AG04450 (cell line): ENCODE data around the gene DNPEP. TPM values are rescaled to one million over a fixed set of nuclear protein-coding genes. Genes with fewer than 3 reads are reported as not detected.

ENCODE experiments used
- CTCF ChIA-PET: fragments of 300-600, 350-600 bp; formaldehyde crosslinking; extraction: SDS; loops from one replicate; lab custom pipeline; 2022; ENCODE audit warnings: antibody characterized with exemption, inconsistent platforms; lab: Charles Lee
- POLR2A ChIA-PET: fragments of 350-600 bp; formaldehyde crosslinking; extraction: SDS; loops from one replicate; lab custom pipeline; 2021; ENCODE audit warnings: antibody characterized with exemption, inconsistent platforms; lab: Yijun Ruan, JAX
- DNase-seq: peaks from one replicate; pipeline ENCODE4 v3.0.0-alpha.2; 2011; ENCODE audit warnings: low read depth, low spot score
- H3K27ac ChIP-seq: one replicate; pipeline ENCODE4 v1.5.1; 2012; ENCODE audit warnings: low read depth, low read length, control low read depth
- H3K27me3 ChIP-seq: one replicate; pipeline ENCODE4 v1.6.0; 2012; ENCODE audit warnings: low read length; ENCODE audit not compliant: control insufficient read depth, insufficient read depth
- H3K4me3 ChIP-seq: 2 replicates; pipeline ENCODE4 v1.5.1; 2011; ENCODE audit warnings: mild to moderate bottlenecking, low read depth, low read length, control low read depth
- H3K9me3 ChIP-seq: 2 replicates; pipeline ENCODE4 v1.5.1; 2012; ENCODE audit warnings: low read length; ENCODE audit not compliant: control insufficient read depth, insufficient read depth
- polyA plus RNA-seq: library from polyadenylated mRNA; depleted of rRNA; stranded (reverse); fragments of >200 nt; gene quantifications from 2 replicates; pipeline ENCODE4 v1.2.3, GENCODE V29; 2011; rRNA removed
- small RNA-seq: library from RNA; depleted of rRNA; stranded (forward); fragments of <200 nt; gene quantifications from one replicate; pipeline ENCODE3, GENCODE V24; 2012; ENCODE audit warnings: low read depth; ENCODE audit not compliant: insufficient read length
- TF ChIP-seq, protein P1 (sequence below): IDR thresholded peaks from 2 replicates; pipeline ENCODE4 v1.5.1; 2011; ENCODE audit warnings: low read depth, low read length, control low read depth, inconsistent platforms

The DNPEP gene
- polyA plus RNA-seq, 1 experiment, result 41.5 TPM

DNA sequence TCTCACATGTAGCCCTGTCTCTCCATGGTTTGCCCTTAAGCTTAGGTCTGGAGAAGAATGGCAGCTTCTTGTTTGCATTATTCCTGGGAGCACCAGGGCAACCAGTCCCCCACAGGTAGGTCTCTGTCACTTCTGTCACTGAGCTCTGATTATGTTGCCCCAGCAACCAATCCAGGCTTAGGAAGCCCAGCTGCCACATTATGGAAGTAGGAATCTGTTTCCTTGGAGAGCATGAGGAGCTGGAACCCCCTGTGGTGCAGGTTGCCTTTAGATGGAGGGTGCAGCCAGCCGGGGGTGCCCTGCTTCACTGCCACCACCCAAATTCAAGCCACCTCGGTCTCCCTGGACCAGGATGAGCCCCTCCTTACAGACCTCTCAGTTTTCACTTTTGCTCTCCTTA, 60.0 kb downstream of the DNPEP start:
- H3K4me3 ChIP-seq, result no peak overlapping the region
- no peak for DNase-seq
- H3K9me3 ChIP-seq, result peaks cover 5% of the 10 kb centered on the region; the same call in 1 of the 2 replicates
- no peak overlapping the region for H3K27ac ChIP-seq
- H3K27me3 ChIP-seq, result peaks cover 53% of the 10 kb centered on the region
- ChIA-PET CTCF (no interaction called here), POLR2A (interaction anchor here (0.6 kb wide), 1 partner anchor 138 kb away, joined by 3 read pairs; no protein-coding TSS in a partner anchor)
- TF ChIP-seq, protein P1, sequence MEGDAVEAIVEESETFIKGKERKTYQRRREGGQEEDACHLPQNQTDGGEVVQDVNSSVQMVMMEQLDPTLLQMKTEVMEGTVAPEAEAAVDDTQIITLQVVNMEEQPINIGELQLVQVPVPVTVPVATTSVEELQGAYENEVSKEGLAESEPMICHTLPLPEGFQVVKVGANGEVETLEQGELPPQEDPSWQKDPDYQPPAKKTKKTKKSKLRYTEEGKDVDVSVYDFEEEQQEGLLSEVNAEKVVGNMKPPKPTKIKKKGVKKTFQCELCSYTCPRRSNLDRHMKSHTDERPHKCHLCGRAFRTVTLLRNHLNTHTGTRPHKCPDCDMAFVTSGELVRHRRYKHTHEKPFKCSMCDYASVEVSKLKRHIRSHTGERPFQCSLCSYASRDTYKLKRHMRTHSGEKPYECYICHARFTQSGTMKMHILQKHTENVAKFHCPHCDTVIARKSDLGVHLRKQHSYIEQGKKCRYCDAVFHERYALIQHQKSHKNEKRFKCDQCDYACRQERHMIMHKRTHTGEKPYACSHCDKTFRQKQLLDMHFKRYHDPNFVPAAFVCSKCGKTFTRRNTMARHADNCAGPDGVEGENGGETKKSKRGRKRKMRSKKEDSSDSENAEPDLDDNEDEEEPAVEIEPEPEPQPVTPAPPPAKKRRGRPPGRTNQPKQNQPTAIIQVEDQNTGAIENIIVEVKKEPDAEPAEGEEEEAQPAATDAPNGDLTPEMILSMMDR, result no peak

DNA sequence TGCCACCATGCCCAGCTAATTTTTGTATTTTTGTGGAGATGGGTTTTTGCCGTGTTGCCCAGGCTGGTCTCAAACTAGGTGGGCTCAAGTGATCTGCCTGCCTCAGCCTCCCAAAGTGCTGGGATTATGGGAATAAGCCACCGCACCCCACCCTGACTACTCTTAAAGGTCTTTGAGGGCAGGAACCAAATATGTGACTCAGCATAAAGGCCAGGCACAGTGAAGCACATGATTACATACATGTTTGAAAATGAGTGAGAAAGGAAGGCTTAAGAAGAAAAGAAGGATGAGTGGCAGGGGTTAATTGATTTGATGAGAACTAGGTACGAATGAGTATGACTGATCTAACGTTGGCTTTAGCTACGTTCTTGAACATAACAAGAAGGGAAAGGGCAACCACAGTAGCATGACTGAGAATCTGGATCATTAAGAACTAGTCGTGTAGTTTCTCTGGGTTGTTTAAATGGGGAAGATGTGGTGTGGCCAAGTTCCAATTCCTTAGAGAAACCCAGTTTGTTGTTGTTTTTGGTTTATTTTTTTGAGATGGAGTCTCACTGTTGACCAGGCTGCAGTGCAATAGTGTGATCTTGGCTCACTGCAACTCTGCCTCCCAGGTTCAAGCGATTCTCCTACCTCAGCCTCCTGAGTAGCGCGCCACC, 61.9 kb downstream of the DNPEP start:
- CTCF ChIA-PET, result no interaction called here
- H3K27ac ChIP-seq, result no peak overlapping the region
- DNase-seq, result no peak
- TF ChIP-seq, protein P1, result no peak
- peaks cover 44% of the 10 kb centered on the region for H3K27me3 ChIP-seq
- H3K9me3 ChIP-seq, result no peaks in the 10 kb centered on the region
- no peak overlapping the region for H3K4me3 ChIP-seq
- POLR2A ChIA-PET, result no interaction called here

DNA sequence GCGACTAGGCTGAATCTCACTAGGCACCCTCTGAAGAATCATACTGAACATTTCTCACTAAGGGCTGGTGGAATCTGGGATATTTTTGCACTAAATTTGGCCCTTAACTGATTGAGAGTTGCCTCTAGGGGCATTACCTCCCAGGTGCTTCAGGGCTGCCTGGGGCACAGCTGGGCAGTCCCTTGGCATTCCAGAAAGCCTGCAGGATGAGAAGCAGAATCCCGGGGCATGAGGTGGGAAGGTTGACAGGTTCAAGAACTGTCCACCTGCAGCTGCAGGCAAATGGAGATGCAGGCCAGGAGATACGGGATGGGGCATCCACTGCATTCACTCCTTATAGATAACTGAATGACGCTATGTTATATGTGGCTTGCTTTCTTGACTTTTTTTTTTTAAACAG, 62.6 kb downstream of the DNPEP start:
- H3K27ac ChIP-seq, result no peak overlapping the region
- POLR2A ChIA-PET, result no interaction called here
- peaks cover 41% of the 10 kb centered on the region for H3K27me3 ChIP-seq
- no peak for DNase-seq
- TF ChIP-seq, protein P1, result no peak
- no peak overlapping the region for H3K4me3 ChIP-seq
- CTCF ChIA-PET, result no interaction called here
- H3K9me3 ChIP-seq, result no peaks in the 10 kb centered on the region

DNA sequence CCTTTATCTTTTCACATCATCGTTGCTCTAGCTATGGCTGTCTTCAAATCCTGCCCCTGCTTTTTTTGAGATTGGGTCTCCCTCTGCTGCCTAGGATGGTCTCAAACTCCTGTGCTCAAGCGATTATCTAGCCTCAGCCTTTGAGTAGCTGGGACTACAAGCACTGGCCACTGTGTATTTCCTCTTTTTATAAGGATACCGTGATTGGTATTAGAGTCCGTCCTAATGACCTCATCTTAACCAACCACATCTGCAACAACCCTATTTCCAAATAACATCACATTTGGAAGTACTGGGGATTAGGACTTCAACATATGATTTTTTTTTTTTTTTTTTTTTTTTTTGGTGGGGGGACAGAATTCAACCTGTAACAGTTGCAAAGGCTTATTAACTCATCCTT, 64.3 kb downstream of the DNPEP start:
- peaks cover 32% of the 10 kb centered on the region for H3K27me3 ChIP-seq
- TF ChIP-seq, protein P1, result no peak
- H3K4me3 ChIP-seq, result no peak overlapping the region
- H3K27ac ChIP-seq, result no peak overlapping the region
- DNase-seq, result no peak
- CTCF ChIA-PET, result interaction anchor here (1.9 kb wide), 1 partner anchor 28 kb away, joined by 9 read pairs; no protein-coding TSS in a partner anchor
- H3K9me3 ChIP-seq, result no peaks in the 10 kb centered on the region
- POLR2A ChIA-PET, result no interaction called here

Small RNA genes within 50 kb of the gene (small RNA-seq; reads per million reads assigned to genes)
- gene AC053503.3, result not detected

Other genes starting within 250 kb of the DNPEP start
- 21.9 and 22.9 TPM in 2 replicates for gene NHEJ1, start 227.1 kb downstream of the DNPEP start, polyA plus RNA-seq
- gene SLC23A3, start 217.9 kb downstream of the DNPEP start, polyA plus RNA-seq, result 0.26 and 0.53 TPM in 2 replicates
- gene CNPPD1, start 211.0 kb downstream of the DNPEP start, polyA plus RNA-seq, result 28.0 and 29.9 TPM in 2 replicates
- gene RETREG2, start 209.6 kb downstream of the DNPEP start, polyA plus RNA-seq, result 71.7 and 78.7 TPM in 2 replicates
- gene ZFAND2B, start 181.1 kb downstream of the DNPEP start, polyA plus RNA-seq, result 24.5 and 29.6 TPM in 2 replicates
- gene ABCB6, start 169.0 kb downstream of the DNPEP start, polyA plus RNA-seq, result 20.9 and 22.2 TPM in 2 replicates
- 81.0 and 84.3 TPM in 2 replicates for gene ATG9A, start 158.3 kb downstream of the DNPEP start, polyA plus RNA-seq
- 20.3 and 22.0 TPM in 2 replicates for gene ANKZF1, start 158.1 kb downstream of the DNPEP start, polyA plus RNA-seq
- 8.8 and 9.6 TPM in 2 replicates for gene GLB1L, start 142.5 kb downstream of the DNPEP start, polyA plus RNA-seq
- gene STK16, start 142.4 kb downstream of the DNPEP start, polyA plus RNA-seq, result 33.9 and 36.6 TPM in 2 replicates
- gene TUBA4B, start 134.7 kb downstream of the DNPEP start, polyA plus RNA-seq, result not detected in 2 replicates
- 22.4 and 22.6 TPM in 2 replicates for gene TUBA4A, start 134.0 kb downstream of the DNPEP start, polyA plus RNA-seq
- 40.6 and 41.1 TPM in 2 replicates for gene DNAJB2, start 108.5 kb downstream of the DNPEP start, polyA plus RNA-seq
- 11.7 and 15.1 TPM in 2 replicates for gene PTPRN, start 78.5 kb downstream of the DNPEP start, polyA plus RNA-seq
- gene RESP18, start 55.2 kb downstream of the DNPEP start, polyA plus RNA-seq, result not detected in 2 replicates
- gene DES, start 30.5 kb upstream of the DNPEP start, polyA plus RNA-seq, result 19.8 and 24.9 TPM in 2 replicates
- gene SPEG, start 46.9 kb upstream of the DNPEP start, polyA plus RNA-seq, result 28.0 and 32.8 TPM in 2 replicates
- 90.1 and 97.7 TPM in 2 replicates for gene GMPPA, start 111.0 kb upstream of the DNPEP start, polyA plus RNA-seq
- not detected in 2 replicates for gene ASIC4, start 126.6 kb upstream of the DNPEP start, polyA plus RNA-seq
- gene CHPF, start 155.9 kb upstream of the DNPEP start, polyA plus RNA-seq, result 24.4 and 37.2 TPM in 2 replicates
- 0.83 and 1.2 TPM in 2 replicates for gene TMEM198, start 156.1 kb upstream of the DNPEP start, polyA plus RNA-seq
- 35.5 and 46.8 TPM in 2 replicates for gene OBSL1, start 183.6 kb upstream of the DNPEP start, polyA plus RNA-seq
- 0.12 and 0.29 TPM in 2 replicates for gene INHA, start 184.4 kb upstream of the DNPEP start, polyA plus RNA-seq
- gene STK11IP, start 209.9 kb upstream of the DNPEP start, polyA plus RNA-seq, result 7.7 and 11.8 TPM in 2 replicates
- gene SLC4A3, start 239.7 kb upstream of the DNPEP start, polyA plus RNA-seq, result 3.3 and 5.2 TPM in 2 replicates